IMR-90 (cell line): ENCODE measurements around the gene OR6C3. TPM values are rescaled to one million over a fixed set of nuclear protein-coding genes. Genes with fewer than 3 reads are reported as not detected.

Source experiments
- ATAC-seq: fragments of 200-7000 bp; cut with Tn5 transposase; 2 replicates; pipeline ENCODE4 v1.9.1; 2020; ENCODE audit warnings: low read depth, mild to moderate bottlenecking, moderate library complexity
- Bru-seq: library from RNA; stranded (reverse); fragments of 400-500 nt; gene quantifications from one replicate; lab custom pipeline; 2021; lab: Mats Ljungman, UMichigan
- BruChase-seq, 2 experiments: library from RNA; stranded (reverse); fragments of 400-500 nt; gene quantifications; one replicate each; lab custom pipeline; 2021; lab: Mats Ljungman, UMichigan
- BruUV-seq: library from RNA; stranded (reverse); fragments of 400-500 nt; replicated peaks from 2 replicates; lab custom pipeline; 2021; lab: Mats Ljungman, UMichigan
- CTCF ChIA-PET: fragments of 300-600 bp; formaldehyde crosslinking; extraction: SDS; loops from one replicate; lab custom pipeline; 2021; ENCODE audit warnings: antibody characterized with exemption; lab: Yijun Ruan, JAX
- POLR2A ChIA-PET: fragments of 300-600 bp; sonication (Branson Sonifier 250); formaldehyde crosslinking; loops from one replicate; lab custom pipeline; 2022; ENCODE audit warnings: antibody characterized with exemption; ENCODE audit not compliant: unreplicated experiment; lab: Charles Lee
- DNase-seq: peaks from one replicate; pipeline ENCODE4 v3.0.0; 2013
- H2AFZ ChIP-seq: replicated peaks from 2 replicates; pipeline ENCODE3; 2013; ENCODE audit warnings: low read length, mild to moderate bottlenecking; ENCODE audit not compliant: poor library complexity
- H2AK5ac ChIP-seq: 2 replicates; pipeline ENCODE4 v1.6.1; 2013; ENCODE audit warnings: low read depth, low read length, inconsistent platforms
- H2AK9ac ChIP-seq: replicated peaks from 2 replicates; pipeline ENCODE3; 2013; ENCODE audit warnings: mild to moderate bottlenecking, low read depth, low read length, moderate library complexity; ENCODE audit not compliant: poor library complexity
- H2BK120ac ChIP-seq: 2 replicates; pipeline ENCODE4 v1.6.1; 2013; ENCODE audit warnings: low read depth, low read length, inconsistent platforms
- H2BK15ac ChIP-seq: 3 replicates; pipeline ENCODE4 v1.6.1; 2013; ENCODE audit warnings: low read depth, low read length, inconsistent platforms
- H2BK20ac ChIP-seq: 2 replicates; pipeline ENCODE4 v1.6.1; 2013; ENCODE audit warnings: low read depth, mild to moderate bottlenecking, inconsistent platforms, low read length, moderate library complexity
- H2BK5ac ChIP-seq: 2 replicates; pipeline ENCODE4 v1.6.1; 2013; ENCODE audit warnings: mild to moderate bottlenecking, low read depth, low read length, inconsistent platforms; ENCODE audit not compliant: poor library complexity, severe bottlenecking
- H3K14ac ChIP-seq: replicated peaks from 2 replicates; pipeline ENCODE4 v1.6.1; 2013; ENCODE audit warnings: low read depth, low read length, inconsistent platforms
- H3K18ac ChIP-seq: 2 replicates; pipeline ENCODE4 v1.6.1; 2013; ENCODE audit warnings: low read depth, low read length, control low read depth
- H3K23ac ChIP-seq: 2 replicates; pipeline ENCODE4 v1.6.1; 2013; ENCODE audit warnings: low read depth, low read length, inconsistent platforms
- H3K27ac ChIP-seq: 2 replicates; pipeline ENCODE4 v1.5.1; 2013; ENCODE audit warnings: mild to moderate bottlenecking, control low read depth, low read length; ENCODE audit not compliant: insufficient read depth
- H3K27me3 ChIP-seq: 2 replicates; pipeline ENCODE4 v1.6.1; 2013; ENCODE audit warnings: low read length; ENCODE audit not compliant: control insufficient read depth, insufficient read depth
- H3K36me3 ChIP-seq: 2 replicates; pipeline ENCODE4 v1.6.1; 2013; ENCODE audit warnings: low read length, mixed read lengths; ENCODE audit not compliant: control insufficient read depth, insufficient read depth
- H3K4ac ChIP-seq: 2 replicates; pipeline ENCODE4 v1.6.1; 2013; ENCODE audit warnings: low read depth, low read length, inconsistent platforms
- H3K4me1 ChIP-seq: 2 replicates; pipeline ENCODE4 v1.6.1; 2013; ENCODE audit warnings: low read length, mixed read lengths; ENCODE audit not compliant: control insufficient read depth, insufficient read depth
- H3K4me2 ChIP-seq: 2 replicates; pipeline ENCODE4 v1.6.1; 2013; ENCODE audit warnings: low read depth, mild to moderate bottlenecking, control low read depth, low read length, moderate library complexity
- H3K4me3 ChIP-seq: 2 replicates; pipeline ENCODE4 v1.5.1; 2013; ENCODE audit warnings: low read depth, mild to moderate bottlenecking, control low read depth, low read length, moderate library complexity; ENCODE audit not compliant: insufficient read depth
- H3K56ac ChIP-seq: 2 replicates; pipeline ENCODE4 v1.6.1; 2013; ENCODE audit warnings: low read length, inconsistent platforms; ENCODE audit not compliant: insufficient read depth; ENCODE audit errors: extremely low read depth
- H3K79me1 ChIP-seq, 2 experiments: 2 replicates each; pipeline ENCODE4 v1.6.1; 2013; ENCODE audit warnings: low read length in 2 of 2, inconsistent platforms in 1 of 2, low read depth in 1 of 2
- H3K9ac ChIP-seq: 2 replicates; pipeline ENCODE4 v1.6.1; 2013; ENCODE audit warnings: low read depth, low read length, control low read depth
- H3K9me1 ChIP-seq: 2 replicates; pipeline ENCODE4 v1.6.1; 2013; ENCODE audit warnings: low read length, inconsistent platforms; ENCODE audit not compliant: insufficient read depth
- H3K9me3 ChIP-seq: 2 replicates; pipeline ENCODE4 v1.6.1; 2013; ENCODE audit warnings: low read length; ENCODE audit not compliant: control insufficient read depth, insufficient read depth
- H4K20me1 ChIP-seq: 2 replicates; pipeline ENCODE4 v1.6.1; 2013; ENCODE audit warnings: low read length, inconsistent platforms; ENCODE audit not compliant: insufficient read depth
- H4K5ac ChIP-seq: 2 replicates; pipeline ENCODE4 v1.6.1; 2013; ENCODE audit warnings: mild to moderate bottlenecking, low read depth, low read length, control low read depth
- H4K8ac ChIP-seq, 2 experiments: 2 replicates each; pipeline ENCODE4 v1.6.1; 2013; ENCODE audit warnings: low read depth in 2 of 2, low read length in 2 of 2, control low read depth in 1 of 2, inconsistent platforms in 1 of 2
- H4K91ac ChIP-seq: 2 replicates; pipeline ENCODE4 v1.6.1; 2013; ENCODE audit warnings: low read depth, low read length, inconsistent platforms; ENCODE audit not compliant: insufficient read depth
- CEBPB ChIP-seq: IDR thresholded peaks from 2 replicates; pipeline ENCODE4 v1.6.1; 2012; ENCODE audit warnings: low read depth, low read length, improper control_type of control experiment
- CHD1 ChIP-seq: IDR thresholded peaks from 2 replicates; pipeline ENCODE4 v1.6.1; 2012; ENCODE audit warnings: low read depth, low read length, improper control_type of control experiment
- MXI1 ChIP-seq: IDR thresholded peaks from 2 replicates; pipeline ENCODE4 v1.6.1; 2012; ENCODE audit warnings: low read depth, mild to moderate bottlenecking, low read length, moderate library complexity, borderline replicate concordance
- RAD21 ChIP-seq: IDR thresholded peaks from 2 replicates; pipeline ENCODE4 v1.6.1; 2012; ENCODE audit warnings: low read length, improper control_type of control experiment
- RCOR1 ChIP-seq: IDR thresholded peaks from 2 replicates; pipeline ENCODE4 v1.6.1; 2012; ENCODE audit warnings: mild to moderate bottlenecking, low read length, improper control_type of control experiment; ENCODE audit not compliant: insufficient replicate concordance
- SMC3 ChIP-seq: fragments of 150-350 bp; IDR thresholded peaks from 2 replicates; pipeline ENCODE4 v1.6.1; 2016; ENCODE audit warnings: low read depth, mild to moderate bottlenecking, antibody characterized with exemption, low read length, moderate library complexity
- WGBS, 2 experiments: methylation state at CpG; one replicate each; pipeline versions ENCODE4 v1.1.5 to v1.1.7; 2013; ENCODE audit warnings: missing lambda C conversion rate in 2 of 2; ENCODE audit not compliant: insufficient read length in 1 of 2; ENCODE audit errors: extremely low coverage in 2 of 2; 5-methylcytosine and 5-hydroxymethylcytosine counted together
- dilution Hi-C: fragments of 300-500 bp; cut with HindIII; formaldehyde crosslinking; loops from one replicate; pipeline ENCODE4 v1.14.3; 2018; ENCODE audit warnings: low sequenced_read_pairs; ENCODE audit not compliant: unreplicated experiment
- in situ Hi-C: fragments of 300-500 bp; cut with MboI; formaldehyde crosslinking; loops from 3 replicates; pipeline ENCODE4 v1.14.3; 2019; ENCODE audit warnings: low sequenced_read_pairs, inconsistent platforms, mixed read lengths
- intact Hi-C: fragments of 100-400 bp; cut with micrococcal nuclease; formaldehyde crosslinking; loops from 2 replicates; pipeline ENCODE4 v1.10.0; 2022
- long read RNA-seq: library from polyadenylated mRNA; unstranded; transcript quantifications from one replicate; pipeline ENCODE4 v2.0.0, GENCODE V29; 2021; ENCODE audit not compliant: unreplicated experiment
- polyA plus RNA-seq, 3 experiments: library from polyadenylated mRNA; depleted of rRNA; stranded (reverse); fragments of >200 nt; gene quantifications; 2 replicates each; pipeline ENCODE4 v1.2.3, GENCODE V29; 2012; ENCODE audit warnings: low replicate concordance in 1 of 3
- total RNA-seq: library from RNA; depleted of rRNA; stranded (reverse); fragments of >200 nt; gene quantifications from 2 replicates; pipeline ENCODE4 v1.2.3, GENCODE V29; 2012; rRNA removed
- TF ChIP-seq, protein P1 (sequence below): fragments of 150-350 bp; IDR thresholded peaks from 2 replicates; pipeline ENCODE4 v1.6.1; 2017; ENCODE audit warnings: mild to moderate bottlenecking, antibody characterized with exemption, low read length, low read depth

The OR6C3 gene
- total RNA-seq = not detected in 2 replicates
- polyA plus RNA-seq (2012; rRNA removed) = not detected in 2 replicates
- not detected in 2 replicates for polyA plus RNA-seq (2012; cell fraction: cytosol; rRNA removed)
- polyA plus RNA-seq (2012; cell fraction: nucleus; rRNA removed; ENCODE audit: low replicate concordance) = not detected in 2 replicates
- Bru-seq, nascent RNA = not detected
- not detected for BruChase-seq, experiment 1, labeled RNA remaining after a 6-hour chase
- not detected for BruChase-seq, experiment 2, labeled RNA remaining after a 2-hour chase
- long read RNA-seq = 0 reads

- intact Hi-C loops = no loop called here
- in situ Hi-C loops = no loop called here
- H2BK15ac ChIP-seq = no peak within 1 kb of the TSS
These were observed at the start of gene OR6C3 for GRCh38 chr12:55330446-55330845. TSS of gene OR6C3 (plus strand) at chr12:55330746. CDS start at chr12:55331701, 955 bp downstream.

More at GRCh38 chr12:55330446-55330845, at the start of gene OR6C3:
- H3K9ac ChIP-seq = no peak within 1 kb of the TSS
- ChIA-PET CTCF (no interaction called here), POLR2A (no interaction called here)
- no peak within 1 kb of the TSS for H3K23ac ChIP-seq
- H2BK5ac ChIP-seq = no peak within 1 kb of the TSS
- H3K4ac ChIP-seq = no peak within 1 kb of the TSS
- no peak within 1 kb of the TSS for H3K27ac ChIP-seq
- H2BK20ac ChIP-seq = no peak within 1 kb of the TSS
- H2AK5ac ChIP-seq = no peak within 1 kb of the TSS
- no peaks in the 10 kb centered on the region for H3K36me3 ChIP-seq
- no peak within 1 kb of the TSS for H4K91ac ChIP-seq
- DNase-seq (no peak), ATAC-seq (no peak)
- H3K18ac ChIP-seq = no peak within 1 kb of the TSS
- H2AFZ ChIP-seq = no peak within 1 kb of the TSS
- H2BK120ac ChIP-seq = no peak within 1 kb of the TSS
- no peak within 1 kb of the TSS for H3K56ac ChIP-seq
- H3K9me1 ChIP-seq = no peaks in the 10 kb centered on the region
- H3K4me3 ChIP-seq = no peak within 1 kb of the TSS
- no peak within 1 kb of the TSS for H4K8ac ChIP-seq
- TF ChIP-seq MXI1 (no peak), CEBPB (no peak), CHD1 (no peak), SMC3 (no peak), RCOR1 (no peak), RAD21 (no peak)
- TF ChIP-seq, protein P1, sequence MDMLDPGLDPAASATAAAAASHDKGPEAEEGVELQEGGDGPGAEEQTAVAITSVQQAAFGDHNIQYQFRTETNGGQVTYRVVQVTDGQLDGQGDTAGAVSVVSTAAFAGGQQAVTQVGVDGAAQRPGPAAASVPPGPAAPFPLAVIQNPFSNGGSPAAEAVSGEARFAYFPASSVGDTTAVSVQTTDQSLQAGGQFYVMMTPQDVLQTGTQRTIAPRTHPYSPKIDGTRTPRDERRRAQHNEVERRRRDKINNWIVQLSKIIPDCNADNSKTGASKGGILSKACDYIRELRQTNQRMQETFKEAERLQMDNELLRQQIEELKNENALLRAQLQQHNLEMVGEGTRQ = no peak
- no peaks in the 10 kb centered on the region for H3K9me3 ChIP-seq
- no peaks in the 10 kb centered on the region for H4K20me1 ChIP-seq
- H3K4me1 ChIP-seq = no peaks in the 10 kb centered on the region
- H3K4me2 ChIP-seq = no peak within 1 kb of the TSS
- no peak within 1 kb of the TSS for H3K14ac ChIP-seq
- dilution Hi-C loops = no loop called here
- H3K27me3 ChIP-seq = no peaks in the 10 kb centered on the region
- H3K79me1 ChIP-seq = no peaks in the 10 kb centered on the region
- H2AK9ac ChIP-seq = no peak within 1 kb of the TSS
- BruUV-seq = no TSS peak
- no peak within 1 kb of the TSS for H4K5ac ChIP-seq
- no CpG with 5 or more reads among the region's 1 CpG for WGBS, 2 experiments
